Thyroid gland (tissue), 4 donors: ENCODE measurements around the gene PSORS1C1.

Experiments used
- POLR2A ChIP-seq, 2 donors: fragments of 450-650 bp; IDR thresholded peaks; one replicate each; pipeline ENCODE4 v1.6.1; 2017; ENCODE audit warnings: antibody characterized with exemption in 2 of 2, mild to moderate bottlenecking in 2 of 2, moderate library complexity in 1 of 2
- TF ChIP-seq, protein P1 (sequence below), 6 experiments: fragments of 200-600 bp in 3 of 6; fragments of 450-650 bp in 3 of 6; sonication (generic) in 3 of 6; IDR thresholded peaks; one replicate each; pipeline ENCODE4 v1.5.1; 2016 to 2019; ENCODE audit warnings: antibody characterized with exemption in 6 of 6, mild to moderate bottlenecking in 2 of 6, inconsistent platforms in 1 of 6, moderate library complexity in 1 of 6

DNA sequence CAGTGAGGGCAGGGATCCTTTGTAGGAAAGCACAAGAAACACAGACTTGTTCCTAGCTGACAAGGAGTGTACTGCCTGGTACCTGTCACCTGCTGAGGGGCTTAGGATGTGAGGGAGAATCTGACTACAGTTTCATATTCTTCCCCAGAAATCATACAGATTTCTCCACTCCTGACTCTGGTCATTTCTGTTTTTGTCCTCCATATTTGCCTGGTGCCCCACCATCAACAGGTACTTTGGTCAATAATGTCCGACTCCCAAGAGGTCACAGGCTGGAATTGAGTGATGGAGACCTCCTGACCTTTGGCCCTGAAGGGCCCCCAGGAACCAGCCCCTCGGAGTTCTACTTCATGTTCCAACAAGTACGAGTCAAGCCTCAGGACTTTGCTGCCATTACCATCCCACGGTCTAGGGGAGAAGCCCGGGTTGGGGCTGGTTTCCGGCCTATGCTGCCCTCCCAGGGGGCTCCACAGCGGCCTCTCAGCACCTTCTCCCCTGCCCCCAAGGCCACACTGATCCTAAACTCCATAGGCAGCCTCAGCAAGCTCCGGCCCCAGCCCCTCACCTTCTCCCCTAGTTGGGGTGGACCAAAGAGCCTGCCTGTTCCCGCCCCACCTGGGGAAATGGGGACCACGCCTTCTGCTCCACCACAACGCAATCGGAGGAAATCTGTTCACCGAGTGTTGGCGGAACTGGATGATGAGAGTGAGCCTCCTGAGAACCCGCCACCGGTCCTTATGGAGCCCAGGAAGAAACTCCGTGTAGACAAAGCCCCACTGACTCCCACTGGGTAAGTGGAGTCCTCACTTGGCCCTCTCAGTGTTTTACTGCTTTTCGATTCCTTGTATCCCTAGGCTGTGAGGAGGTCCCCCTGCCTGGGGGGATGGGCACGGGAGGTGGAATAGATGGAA lies 46.9 kb downstream of the PSORS1C1 start:
- TF ChIP-seq, protein P1, sequence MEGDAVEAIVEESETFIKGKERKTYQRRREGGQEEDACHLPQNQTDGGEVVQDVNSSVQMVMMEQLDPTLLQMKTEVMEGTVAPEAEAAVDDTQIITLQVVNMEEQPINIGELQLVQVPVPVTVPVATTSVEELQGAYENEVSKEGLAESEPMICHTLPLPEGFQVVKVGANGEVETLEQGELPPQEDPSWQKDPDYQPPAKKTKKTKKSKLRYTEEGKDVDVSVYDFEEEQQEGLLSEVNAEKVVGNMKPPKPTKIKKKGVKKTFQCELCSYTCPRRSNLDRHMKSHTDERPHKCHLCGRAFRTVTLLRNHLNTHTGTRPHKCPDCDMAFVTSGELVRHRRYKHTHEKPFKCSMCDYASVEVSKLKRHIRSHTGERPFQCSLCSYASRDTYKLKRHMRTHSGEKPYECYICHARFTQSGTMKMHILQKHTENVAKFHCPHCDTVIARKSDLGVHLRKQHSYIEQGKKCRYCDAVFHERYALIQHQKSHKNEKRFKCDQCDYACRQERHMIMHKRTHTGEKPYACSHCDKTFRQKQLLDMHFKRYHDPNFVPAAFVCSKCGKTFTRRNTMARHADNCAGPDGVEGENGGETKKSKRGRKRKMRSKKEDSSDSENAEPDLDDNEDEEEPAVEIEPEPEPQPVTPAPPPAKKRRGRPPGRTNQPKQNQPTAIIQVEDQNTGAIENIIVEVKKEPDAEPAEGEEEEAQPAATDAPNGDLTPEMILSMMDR (IDR thresholded peaks at IDR 0.05) = no peak
- no peak for TF ChIP-seq POLR2A (IDR thresholded peaks at IDR 0.05)
